Thyroid gland (tissue), 4 donors: ENCODE results near the gene CDKN2D.

ENCODE experiments used
- CTCF ChIP-seq, 6 experiments: fragments of 200-600 bp in 3 of 6; fragments of 450-650 bp in 3 of 6; sonication (generic) in 3 of 6; IDR thresholded peaks; one replicate each; pipeline ENCODE4 v1.5.1; 2016 to 2019; ENCODE audit warnings: antibody characterized with exemption in 6 of 6, mild to moderate bottlenecking in 2 of 6, inconsistent platforms in 1 of 6, moderate library complexity in 1 of 6
- POLR2A ChIP-seq, 2 donors: fragments of 450-650 bp; IDR thresholded peaks; one replicate each; pipeline ENCODE4 v1.6.1; 2017; ENCODE audit warnings: antibody characterized with exemption in 2 of 2, mild to moderate bottlenecking in 2 of 2, moderate library complexity in 1 of 2

- no peak for TF ChIP-seq CTCF (IDR thresholded peaks at IDR 0.05)
- TF ChIP-seq POLR2A (IDR thresholded peaks at IDR 0.05): no peak
Measured at GRCh38 chr19:10587022-10587838, 18.5 kb upstream of the CDKN2D start, which contains the start of gene AP1M2.
